ENCODE measurements around the gene CACNA1F.

- no peak for TF ChIP-seq CTCF (conservative IDR thresholded peaks at IDR 0.05)
- TF ChIP-seq ZFX (IDR thresholded peaks at IDR 0.05), result no peak
Observed at GRCh38 chrX:49256268-49256995, 23.3 kb upstream of the CACNA1F start.
